NCI-H187 treated with DMSO at 0.1 percent for 48 hours (cell line): ENCODE results near the gene L1CAM.

ENCODE experiments used
- DNase-seq: peaks from one replicate; lab custom pipeline; 2025; lab: John Stamatoyannopoulos, UW

The L1CAM gene

DNA sequence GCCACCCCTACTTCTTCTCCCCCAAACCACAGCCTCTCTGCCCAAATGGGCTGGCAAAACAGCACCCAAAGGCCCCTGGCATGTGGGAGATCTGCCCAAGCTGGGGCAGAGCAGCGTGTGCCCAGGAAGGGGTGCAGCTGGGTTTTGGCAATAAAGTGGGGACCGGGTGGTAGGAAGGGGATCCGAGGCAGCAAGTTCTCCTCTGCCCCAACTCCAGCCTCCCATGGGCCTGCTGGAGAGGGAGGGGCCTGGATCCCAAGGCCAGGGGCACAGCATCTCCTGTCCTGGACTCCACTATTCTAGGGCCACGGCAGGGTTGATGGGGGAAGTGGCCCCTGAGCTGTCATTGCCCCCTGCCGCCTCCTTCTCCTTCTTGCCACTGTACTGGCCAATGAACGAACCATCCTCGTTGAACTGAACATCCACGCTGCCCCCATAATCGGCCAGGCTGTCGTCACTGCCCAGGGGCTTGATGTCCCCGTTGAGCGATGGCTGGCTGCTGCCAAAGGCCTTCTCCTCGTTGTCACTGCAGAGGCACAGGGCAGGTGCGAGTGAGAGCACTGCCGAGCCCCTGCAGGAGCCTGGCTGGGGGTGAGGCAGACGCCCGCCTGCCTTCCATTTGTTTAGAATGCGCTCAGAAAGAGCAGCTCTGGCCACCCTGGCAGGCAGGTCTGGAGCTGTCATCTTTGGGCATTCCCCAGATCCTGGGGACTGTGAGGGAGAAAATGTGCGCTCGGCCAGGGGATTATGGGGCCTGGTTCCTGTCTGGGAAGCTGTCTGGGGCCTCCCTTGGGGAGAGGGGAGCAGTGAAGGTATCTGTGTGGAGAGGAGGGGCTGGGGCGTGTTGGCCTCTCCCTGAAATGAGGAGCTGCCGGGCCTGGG is 23.4 kb downstream of the L1CAM start:
- no peak for DNase-seq

DNA sequence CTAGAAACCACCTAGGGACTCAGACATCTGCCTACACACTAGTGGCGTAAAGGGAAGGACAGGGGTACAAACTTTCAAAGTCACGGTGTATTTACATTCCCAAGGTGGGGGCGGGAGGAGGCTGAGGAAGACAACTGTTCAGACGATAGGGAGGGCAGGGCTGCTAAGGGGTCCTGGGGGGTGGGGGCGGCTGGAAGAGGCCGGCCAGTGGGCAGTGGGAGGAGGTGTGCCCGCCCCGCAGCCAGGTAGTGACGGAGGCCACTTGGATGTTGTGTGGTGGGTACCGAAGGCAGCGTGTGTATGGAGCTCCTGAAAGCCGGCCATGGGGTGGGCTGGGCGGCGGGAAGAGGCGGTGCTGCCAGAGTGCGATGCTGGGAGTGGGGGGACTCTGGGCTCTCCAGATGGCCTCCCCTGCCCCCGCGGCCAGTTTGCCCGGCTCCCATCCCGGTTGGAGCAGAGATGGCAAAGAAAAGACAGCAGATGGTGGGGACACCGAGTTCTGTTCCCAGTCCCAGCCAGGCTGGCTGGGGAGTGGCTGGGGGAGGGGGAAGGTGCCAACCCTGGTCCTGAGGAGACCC is 24.2 kb downstream of the L1CAM start:
- no peak for DNase-seq

DNA sequence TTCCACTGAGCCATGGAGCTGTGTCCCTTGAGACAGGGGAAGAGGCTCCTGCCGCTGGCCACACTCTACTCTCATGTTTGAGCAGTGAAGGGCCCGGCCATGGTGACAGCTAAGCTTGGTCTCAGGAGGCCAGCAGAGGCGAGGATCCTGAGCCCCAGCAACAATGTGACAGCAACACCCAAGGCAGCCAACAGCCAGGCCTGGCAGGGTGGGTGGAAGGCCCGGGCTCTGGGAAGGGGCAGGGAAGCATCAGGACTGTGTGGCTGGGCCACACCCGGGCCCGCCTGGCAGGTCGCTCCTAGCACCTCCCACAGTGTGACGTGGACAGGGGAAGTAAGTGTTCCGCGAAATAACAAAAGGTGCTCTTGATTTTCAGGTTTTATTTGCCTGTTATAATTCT is 24.8 kb downstream of the L1CAM start:
- no peak for DNase-seq

DNA sequence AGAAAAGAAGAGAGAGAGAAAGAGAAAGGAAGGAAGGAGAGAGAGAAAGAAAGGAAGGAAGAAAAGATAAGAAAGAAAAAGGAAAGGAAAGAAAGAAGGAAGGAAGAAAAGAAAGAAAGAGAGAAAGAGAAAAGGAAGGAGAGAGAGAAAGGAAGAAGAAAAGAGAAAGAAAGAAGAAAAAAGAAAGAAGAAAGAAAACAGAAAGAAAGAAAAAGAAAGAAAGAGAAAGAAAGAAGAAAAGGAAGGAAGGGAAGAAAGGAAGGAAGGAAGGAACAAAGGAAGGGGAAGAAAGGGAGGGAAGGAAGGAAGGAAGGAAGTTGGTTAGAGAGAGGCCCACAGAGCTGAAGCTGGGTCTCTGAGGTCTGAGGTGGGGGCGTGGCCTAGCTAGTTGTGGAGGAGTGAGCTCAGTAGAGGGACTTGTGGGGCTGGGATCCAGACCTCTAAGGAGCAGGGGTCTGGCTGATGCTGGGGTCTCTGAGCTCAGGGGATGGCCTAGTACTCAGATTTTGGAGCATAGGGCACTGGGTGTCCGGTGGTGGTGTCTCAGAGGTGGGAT is 28.5 kb downstream of the L1CAM start:
- DNase-seq: no peak

DNA sequence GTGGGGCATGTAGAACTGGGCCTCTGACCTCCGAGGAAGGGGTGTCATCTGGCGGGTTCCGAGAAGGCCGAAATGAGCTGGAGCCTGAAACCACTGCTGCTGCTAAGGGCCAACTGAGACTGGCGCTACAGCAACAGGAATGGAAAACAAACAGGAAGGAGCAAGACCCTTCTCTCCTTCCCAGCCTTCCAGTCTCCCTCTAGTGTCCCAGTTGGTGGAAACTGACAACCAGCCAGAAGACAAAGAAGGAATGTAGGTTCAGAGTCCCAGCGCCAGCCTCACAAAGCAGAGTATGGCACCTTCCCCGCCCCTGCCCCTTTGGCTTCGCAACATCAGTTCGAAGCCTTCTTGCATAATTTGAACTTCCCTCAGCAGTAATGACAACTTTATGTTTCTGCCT is 31.3 kb downstream of the L1CAM start:
- DNase-seq: no peak

DNA sequence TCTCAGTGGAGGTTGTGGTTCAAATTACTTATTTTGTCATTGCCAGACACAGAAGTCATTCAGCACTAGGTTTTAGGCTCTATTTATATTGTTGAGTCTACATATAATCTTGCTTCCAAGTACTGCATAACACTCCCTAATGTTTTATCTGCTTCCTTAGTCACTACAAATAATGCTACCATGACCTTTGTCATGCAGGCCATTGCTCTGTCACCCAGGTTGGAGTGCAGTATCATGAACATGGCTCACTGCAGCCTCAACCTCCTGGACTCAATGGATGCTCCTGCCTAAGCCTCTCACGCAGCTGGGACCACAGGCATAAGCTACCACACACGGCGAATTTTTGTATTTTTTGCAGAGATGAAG is 32.1 kb downstream of the L1CAM start:
- DNase-seq: no peak

DNA sequence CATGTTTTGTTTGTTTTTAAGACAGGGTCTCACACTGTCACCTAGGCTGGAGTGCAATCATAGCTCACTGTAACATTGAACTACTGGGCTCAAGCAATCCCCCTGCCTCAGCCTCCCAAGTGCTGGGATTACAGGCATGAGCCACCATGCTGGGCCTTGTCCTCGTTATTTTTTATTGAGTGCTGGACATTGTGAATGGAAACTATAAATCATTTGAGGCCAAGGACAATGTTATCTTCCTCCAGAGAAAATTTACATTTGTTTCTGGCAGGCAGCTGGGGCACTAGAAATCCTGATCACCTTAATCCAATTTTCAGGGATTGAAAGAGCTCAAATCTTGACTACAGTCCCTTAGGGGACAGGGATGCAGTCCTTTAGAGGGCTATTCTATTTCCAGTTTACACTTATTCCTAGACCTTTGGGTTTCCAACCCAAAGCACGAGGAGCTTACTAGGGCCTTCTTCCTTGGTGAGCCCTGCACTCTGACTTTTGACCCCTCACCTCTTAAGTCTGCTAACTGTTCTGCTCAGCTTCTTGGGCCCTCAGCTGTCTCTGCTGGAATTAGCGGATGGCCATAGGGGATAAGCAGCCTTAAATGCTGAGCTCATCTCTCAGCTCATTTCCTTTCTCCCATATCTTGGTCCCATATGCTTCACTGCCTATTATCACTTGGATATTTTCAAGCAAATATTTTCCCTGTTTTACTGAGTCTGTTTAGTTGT is 32.6 kb downstream of the L1CAM start:
- DNase-seq: no peak

DNA sequence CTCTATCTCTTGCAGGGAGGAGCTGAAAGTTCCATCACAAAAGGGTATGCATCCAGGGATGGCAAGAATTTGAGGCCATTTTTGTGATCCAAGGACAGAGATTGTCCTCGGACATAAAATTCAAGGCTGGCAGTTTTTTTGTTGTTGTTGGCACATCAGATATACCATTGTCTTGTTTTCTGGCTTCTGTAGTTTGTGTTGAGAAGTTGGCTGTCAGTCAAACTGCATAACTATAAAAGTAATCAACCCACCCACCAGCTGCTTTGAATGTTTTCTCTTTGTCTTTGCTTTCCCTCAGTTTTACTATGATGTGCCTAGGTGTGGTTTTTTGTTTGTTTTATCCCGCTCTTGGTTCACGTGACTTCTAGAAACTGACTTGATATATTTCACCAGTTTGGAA is 34.0 kb downstream of the L1CAM start:
- DNase-seq: no peak

DNA sequence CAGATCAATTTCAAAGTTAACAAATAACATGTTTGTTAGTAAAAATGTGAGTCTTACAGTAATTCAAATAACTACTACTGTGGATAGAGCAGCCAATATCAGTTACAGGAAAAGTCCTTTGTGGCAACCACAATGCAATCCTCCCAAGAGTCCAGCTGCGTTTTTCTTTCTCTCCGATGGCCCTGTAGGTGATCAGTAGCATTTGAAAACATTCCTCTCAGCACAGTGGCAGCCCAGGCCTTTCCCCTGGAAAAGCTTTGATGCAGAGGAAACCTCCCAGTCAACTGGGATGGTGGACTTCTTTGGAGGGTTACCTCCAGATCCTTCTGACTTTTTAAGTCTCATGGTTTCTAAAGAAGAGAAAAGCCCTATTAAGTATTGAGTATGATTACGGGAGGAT is 37.6 kb downstream of the L1CAM start:
- no peak for DNase-seq

DNA sequence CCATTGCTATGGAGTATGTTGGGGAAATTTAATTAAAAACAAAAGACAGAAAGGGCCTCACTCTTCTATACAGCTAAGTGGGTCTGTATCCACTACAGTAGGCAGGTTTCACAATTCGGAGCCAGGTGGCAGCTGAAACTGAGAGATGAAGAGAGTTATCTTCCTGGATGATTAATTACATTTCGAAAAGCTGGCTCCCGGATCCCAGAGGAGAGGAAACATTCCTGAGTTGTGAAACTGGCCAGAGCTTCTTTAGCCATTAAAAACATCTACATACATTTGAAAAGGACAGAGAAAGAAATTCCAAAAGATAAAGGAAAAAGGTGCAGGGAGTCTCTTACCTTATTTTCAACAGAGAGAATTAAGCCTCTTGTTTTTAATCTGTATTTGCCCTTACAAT is 40.1 kb downstream of the L1CAM start:
- no peak for DNase-seq

DNA sequence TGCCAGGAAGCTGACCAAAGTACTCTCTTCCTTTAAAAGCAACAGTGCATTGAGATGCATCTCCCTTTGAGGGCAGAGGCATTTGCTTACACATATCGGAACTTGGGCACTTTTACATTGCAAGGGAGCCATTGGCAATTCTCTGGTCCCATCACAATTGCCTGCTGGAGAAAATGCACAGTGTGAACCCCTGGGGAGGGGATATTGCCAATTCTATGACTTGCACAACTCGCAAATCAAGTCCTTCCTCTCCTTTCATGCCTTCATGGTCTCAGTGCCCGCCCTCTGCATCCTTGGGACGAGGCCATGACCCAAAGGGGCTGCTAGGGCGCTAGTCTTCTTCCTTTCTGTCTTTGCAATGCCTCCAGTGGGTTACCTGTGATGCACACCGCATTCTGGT is 40.8 kb downstream of the L1CAM start:
- no peak for DNase-seq

DNA sequence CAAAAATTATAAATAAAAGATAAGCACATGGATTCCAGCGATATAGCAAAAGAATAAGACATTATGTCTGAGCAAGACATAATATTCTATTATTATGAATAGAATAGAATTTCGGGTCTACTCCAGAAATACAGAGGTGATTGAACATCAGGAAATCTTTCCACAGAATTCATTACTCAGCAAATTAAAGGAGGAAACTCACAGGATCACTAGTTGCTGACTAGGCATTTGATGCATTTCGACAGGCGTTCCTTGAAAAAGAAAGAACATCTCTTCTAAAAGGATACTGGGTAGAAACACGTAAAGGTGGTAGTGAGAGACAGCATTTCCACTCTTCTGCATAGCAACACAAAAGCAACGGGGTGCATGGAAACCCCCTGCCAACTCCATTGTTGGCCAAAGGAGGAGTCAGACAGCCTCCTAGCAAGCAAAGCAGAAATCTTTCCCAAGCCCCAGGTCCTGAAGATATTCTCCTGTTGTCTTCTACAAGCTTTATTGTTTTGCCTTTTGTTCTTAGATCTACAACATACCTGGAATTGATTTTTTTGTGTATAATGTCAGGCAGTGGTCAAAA is 41.4 kb downstream of the L1CAM start:
- DNase-seq: no peak

DNA sequence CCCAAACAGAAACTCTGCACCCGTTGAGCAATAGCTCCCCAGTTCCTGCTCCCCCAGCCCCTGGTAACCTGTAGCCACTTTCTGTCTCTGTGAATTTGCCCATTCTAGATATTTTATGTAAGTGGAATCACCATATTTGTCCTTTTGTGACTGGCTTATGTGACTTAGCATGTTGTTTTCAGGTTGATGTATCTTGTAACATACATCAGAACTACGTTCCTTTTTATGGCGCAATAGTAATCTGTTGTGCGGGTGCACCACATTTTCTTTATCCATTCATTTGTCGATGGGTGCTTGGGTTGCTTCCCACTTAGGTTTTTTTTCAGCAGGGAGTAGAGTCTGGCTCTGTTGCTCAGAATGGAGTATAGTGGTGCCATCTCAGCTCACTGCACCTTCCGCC is 49.1 kb downstream of the L1CAM start:
- no peak for DNase-seq

DNA sequence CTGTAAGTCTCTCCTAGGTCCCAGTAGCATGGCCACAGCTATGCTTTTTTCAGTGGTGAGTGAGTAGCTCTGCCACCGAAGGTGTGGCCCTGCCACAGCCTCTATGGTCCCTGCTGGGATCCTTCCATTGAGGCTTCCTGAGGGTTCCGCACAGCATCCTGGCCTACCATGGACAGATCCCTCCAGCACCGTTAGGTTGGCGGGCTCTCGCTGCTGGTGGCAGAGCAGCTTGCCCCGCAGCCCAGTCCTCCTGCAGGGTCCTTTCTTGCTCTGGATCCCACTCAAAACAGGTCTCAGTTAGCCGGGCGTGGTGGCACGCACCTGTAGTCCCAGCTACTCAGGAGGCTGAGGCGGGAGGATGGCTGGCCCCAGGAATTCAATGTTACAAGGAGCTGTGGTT is 53.2 kb downstream of the L1CAM start:
- DNase-seq: no peak

DNA sequence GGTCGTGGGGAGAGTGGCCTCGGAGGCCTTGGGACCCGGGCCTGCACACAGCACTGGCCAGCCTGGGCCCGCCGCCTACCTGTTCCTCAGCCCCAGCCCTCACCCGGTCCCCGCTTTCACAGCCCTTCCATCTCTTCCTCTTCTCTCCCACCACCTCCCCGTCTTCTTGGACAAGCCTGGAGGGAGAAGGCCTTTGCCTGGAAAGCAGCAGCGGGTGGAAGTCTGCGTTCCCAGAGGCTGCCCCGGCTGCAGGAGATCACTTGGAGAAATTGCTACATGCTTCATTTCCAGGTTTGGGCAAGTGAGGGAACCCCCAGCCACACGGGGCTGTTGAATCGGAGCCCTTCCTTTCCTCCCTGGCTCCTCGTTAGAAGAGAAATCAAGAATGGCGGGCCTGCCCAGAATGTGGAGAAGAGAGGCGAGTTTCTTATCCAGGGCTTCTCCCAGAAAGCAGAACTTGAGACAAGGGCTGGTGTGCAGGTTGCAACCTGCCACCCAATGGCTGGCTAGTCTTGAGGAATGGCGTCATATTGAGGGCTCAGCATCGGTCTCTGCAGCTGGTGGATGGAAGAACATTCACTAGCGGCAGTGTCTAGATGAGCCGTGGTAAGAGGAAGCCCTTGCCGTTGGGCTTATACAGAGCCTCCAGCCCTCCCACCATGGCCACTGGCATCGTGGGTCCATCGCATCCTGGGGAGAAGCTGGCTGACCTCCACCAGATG is 54.4 kb downstream of the L1CAM start:
- no peak for DNase-seq

DNA sequence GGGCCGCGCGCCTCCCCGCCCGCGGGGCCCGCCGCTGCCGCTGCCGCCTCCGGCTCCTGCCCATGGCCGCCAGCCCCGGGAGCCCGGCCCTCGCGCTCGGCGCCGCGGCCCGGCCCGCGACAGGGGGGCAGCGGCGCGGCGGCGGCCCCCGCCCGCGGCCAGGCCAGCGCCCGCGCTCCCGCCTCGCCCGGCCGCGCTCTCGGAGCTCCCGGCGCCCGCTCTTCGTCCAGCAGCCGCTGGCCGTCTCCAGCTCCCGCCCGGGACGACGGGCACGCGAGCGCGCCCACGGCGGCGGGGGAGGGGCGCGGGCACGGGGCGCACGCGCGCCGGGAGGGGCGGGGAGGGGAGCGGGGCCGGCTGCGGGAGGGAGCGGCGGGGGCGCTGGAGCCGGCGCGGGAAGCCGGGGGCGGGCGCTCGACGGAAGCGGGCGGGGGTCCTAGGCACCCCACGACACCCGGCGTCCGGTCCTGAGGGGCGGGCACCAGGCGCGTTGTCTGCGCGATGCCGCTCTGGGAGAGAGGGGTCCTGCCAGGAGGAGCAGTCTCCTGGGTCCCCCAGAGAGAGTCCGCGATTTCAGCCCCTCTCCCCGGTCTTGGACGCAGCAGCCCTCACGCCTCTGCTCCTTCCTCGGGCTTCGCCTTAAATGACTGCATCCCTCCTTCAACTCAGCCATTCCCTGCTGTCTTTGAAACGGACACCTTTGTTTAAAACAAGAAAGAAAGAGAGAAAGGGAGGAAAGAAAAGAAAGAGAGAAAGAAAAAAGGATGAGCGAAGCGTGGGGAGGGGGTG is 55.1 kb downstream of the L1CAM start:
- DNase-seq: no peak

DNA sequence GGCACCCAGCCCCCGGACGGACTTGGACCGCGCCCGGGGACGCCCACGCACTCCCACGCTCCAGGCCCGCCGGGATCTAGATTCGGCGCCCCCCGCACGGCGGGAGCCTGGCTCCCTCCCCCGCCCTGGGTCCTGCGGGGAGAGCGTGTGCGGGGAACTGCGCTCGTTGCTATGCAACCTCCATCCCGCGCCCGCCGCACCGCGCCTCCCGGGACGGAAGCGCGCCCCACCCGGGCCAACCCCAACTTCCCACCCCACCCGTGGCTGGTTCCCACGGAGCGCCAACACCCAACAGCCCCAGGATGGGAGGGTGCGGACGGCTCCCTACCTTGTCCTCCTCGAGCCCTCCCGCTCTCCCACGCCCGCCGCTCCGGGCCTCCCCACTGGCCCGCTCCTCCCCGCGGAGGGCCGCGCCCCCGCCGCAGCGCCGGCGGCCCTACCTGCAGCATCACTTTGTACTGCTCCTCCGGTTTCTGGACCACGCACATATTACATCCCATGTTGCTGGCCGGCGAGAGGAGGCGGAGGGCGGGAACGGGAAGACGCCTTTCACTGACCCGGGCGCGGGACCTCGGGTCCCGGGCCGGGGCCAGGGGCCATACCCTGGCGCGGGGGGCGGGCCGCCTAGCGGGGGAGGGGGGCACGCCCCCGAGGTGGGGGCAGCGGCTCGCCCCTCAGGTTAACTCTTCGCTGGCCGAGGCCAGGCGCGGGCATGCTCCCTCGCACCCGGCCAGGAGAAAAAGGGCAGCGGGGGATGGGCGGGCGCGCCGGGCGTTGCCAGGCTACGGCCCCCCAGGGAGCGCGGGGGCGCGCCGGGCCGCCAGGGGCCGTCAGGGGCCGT is 56.0 kb downstream of the L1CAM start, which contains the start of gene PDZD4:
Gene PDZD4 (minus strand): TSS at position 746 of the 841 bp plus-strand sequence. CDS start 246 bp downstream, at position 500.
- no peak for DNase-seq

DNA sequence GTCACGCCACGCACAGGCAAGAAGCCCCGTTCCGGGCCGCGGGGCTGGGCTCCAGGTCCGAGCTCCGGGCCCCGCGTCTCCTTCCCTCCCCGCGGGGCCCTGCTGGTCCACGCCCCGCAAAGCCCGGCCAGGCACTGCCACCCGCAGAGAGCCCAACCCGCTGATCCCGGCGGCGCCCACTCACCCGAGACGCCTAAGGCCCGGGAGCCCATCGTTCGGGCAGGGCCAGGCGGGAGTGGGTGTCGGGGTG is 56.5 kb downstream of the L1CAM start:
- no peak for DNase-seq

DNA sequence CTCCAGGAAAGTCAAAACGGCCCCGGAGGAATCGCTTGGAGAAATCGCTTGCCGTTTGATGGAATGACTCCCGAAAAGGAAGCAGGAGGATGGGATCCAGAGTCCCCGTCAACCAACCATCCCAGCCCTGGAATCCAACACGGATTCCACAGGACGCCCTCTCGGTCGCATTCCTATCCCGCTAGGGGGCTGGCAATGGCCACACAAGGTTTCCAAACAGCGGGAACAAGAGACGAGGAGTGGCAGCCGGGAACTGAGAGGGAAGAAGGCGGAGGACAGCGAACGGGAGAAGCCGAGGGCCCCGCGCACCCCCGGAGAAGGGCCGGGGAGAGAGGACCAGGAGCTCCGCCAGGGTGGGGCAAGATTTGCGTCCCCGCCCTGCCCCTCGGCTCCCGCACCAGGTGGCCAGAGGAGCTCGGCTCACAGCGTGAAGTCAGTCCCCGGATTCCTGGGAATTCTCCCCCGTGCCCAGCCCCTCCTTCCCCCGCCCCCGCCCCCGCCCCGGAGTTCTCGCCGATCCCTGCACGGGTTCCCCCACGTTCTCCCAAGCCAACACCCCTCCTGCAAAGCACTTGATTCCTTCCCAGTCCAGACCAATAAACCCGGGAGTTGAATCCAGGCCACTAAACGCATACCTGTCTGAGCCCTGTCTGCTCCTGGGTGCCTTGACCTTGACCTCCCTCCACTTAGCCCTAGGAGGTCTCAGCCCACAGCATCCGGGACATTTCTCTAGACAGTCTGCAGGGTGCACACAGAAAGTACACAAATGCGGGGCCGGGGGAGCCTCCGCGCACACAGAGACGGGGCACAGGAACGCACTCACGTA is 57.0 kb downstream of the L1CAM start:
- DNase-seq: no peak
